ENCODE data around the gene UNK.
"Not testable (repeated sequence)": the region's sequence is repeated elsewhere in the genome, so short reads cannot be mapped to it uniquely, and the experiment has no call there.

Gene UNK

GRCh38 chr17:75773808-75774470, 10.7 kb upstream of the UNK start:
- no peak for DNase-seq

DNA sequence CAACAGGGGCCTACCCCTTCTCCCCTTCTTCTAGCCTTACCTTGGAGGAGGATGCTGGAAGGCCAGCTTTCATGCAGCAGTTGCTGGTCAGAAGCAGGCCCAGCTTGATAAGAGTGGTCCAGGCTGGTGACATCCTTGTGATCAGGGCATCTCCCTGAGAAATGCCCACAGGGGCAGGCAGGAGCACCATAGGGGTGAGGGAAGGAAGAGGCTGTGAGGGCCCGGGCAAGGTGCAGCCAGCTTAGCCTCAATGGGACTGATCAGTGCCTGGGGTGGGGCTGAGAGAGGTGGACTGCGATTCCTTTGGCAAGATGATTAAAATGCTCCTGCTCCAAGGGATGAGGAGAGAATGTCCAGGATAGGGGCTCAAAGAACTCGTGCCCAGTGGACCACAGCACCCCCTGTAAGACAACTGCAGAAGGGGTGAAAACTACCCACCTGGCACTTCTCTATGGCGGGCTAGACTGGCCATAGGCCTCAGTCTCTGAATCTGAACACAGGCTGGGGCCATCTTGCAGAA, 10.1 kb upstream of the UNK start:
- no peak for DNase-seq

DNA sequence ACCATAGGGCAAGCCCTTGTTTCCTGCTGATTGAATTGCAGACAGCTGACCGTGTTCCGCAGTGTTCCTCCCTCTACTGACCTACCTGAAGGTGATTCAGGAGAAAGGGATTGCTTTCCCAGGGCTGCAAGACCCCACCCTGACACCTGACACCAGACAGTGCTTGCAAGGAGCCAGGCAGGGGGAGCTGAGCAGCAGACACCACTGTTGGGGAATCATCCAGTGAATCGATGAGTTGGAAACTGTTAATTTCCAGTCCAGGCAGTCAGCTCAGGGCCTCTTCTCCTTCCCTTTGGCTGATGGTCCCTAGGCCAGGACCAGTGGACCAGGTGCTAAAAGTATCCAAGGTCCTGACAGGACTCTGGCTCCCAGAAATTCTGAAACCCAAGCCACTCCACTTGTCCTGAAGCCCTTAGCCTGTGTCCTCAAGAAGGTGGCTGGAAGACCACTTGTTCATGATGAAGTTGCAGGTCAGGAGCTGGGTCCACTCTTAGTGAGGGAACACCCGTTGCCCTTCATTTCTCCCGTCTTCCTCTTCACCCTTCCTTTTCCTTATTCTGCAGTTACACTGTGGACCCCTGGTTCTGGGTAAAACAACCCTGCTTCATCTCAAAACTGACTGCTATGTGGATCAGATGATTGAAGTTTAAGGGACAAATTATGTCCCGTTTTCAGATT, 9.5 kb upstream of the UNK start:
- no peak for DNase-seq

DNA sequence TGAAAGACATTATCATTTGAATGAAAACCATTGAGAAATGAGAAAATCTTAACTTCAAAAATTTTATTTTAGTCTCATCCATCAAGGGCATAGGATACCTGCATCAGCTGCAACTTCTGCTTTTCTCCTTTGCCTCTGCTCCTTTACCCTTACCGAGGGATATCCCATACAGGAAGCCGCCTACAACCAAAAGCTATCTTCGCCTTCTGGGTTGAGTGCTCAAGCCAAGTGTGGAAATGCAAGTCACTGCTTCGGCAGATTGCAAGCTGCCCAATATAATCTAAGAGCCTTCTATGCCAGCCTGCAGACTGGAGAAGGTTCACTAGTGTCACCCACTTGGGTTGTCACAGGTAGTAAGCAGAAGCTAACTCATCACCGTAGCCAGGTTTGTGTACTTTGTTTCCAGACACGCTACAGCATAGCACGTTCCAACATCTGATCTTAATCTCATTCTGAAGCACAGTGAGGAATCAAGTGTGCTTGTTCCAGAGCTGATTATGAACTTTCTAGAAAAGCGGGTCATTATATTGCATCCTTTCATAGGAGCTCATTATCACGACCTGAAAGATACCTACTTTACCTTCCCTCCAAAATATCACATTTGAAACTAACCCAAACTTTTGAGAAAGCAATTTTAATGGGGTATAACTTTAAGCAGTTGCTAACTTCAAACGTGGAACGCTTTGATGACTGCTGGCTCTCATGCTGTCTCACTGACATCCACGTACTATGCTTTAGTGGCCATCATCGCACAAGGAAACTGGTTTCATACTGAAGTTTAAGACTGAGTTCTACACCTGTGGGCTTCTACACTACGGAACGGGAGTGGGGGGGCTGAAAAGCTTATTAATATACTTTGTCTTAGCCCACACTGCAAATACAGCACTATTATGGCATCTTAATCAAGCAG, 8.0 kb upstream of the UNK start:
- no peak for DNase-seq

DNA sequence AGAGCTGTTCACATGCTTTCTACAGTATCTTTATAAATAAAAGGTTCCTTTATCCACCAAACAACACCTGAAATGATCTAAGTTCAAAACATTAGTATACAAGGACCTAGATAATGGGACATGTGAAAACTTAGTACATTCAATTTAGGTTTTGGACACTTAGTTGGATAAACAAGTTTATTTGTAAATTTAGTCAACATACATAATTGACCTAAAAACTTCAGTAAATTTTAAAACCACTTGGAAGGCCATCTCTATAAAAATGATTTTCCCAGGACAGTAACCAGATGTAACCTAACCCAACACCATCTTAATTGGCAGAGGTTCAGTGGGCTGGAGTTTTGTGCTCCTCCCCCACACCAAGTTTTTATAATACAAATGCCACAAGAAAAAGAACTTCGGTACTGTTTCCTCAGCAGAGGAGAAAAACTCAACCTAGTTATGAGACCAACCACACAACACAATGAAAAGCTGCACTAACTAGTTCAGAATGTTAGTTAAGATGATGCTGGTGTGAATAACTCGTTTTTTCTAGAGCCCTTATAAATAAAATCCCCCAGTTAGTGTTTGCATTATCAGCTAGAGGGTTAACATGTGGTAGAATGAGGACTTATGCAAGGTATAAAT, 7.2 kb upstream of the UNK start:
- no peak for DNase-seq

DNA sequence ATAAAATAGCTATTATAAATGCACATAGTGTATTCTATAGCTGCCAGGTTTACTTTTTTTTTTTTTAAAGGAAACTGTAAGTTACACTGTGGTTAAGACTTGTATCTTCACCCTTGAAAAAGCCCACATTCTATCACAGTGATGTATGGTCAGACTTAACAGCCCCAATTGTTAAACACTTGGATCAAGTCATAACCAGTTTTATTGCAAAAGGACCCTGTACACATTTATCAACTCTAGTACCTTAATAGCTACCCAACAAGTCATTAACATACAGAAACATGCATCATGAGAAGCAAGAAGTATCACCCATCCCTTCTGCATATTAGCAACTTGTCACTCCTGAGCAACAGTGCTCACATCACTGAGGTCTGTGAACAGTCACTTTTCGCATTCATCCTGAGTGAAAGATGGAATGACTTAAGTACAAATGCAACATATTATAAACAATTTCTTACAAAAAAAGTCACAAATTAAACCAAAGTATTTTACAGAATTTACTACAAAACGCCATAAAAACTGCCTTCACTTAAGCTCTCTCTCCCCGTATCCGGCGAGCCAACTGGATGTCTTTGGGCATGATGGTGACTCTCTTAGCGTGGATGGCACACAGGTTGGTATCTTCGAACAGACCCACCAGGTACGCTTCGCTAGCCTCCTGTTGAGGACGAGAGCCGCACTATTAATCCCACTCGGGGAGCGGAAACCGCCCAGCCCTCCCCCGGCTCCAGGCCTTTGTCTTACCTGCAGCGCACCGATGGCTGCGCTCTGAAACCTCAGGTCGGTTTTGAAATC, 6.3 kb upstream of the UNK start:
- DNase-seq, result not testable (repeated sequence)

DNA sequence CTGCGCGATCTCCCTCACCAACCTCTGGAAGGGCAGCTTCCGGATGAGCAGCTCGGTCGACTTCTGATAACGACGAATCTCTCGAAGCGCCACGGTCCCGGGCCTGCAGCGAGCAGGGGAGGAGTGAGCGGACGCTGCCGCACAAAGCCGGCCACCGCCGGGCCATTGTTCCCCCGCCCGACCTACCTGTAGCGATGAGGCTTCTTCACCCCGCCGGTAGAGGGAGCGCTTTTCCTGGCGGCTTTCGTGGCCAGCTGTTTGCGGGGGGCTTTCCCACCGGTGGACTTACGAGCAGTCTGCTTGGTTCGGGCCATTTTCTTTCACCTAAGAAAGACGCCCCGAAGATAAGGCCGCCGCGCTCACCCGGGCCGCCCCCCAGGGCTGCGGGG, 5.8 kb upstream of the UNK start:
- DNase-seq, result peak in 1 of 4 experiments; percentile 74

DNA sequence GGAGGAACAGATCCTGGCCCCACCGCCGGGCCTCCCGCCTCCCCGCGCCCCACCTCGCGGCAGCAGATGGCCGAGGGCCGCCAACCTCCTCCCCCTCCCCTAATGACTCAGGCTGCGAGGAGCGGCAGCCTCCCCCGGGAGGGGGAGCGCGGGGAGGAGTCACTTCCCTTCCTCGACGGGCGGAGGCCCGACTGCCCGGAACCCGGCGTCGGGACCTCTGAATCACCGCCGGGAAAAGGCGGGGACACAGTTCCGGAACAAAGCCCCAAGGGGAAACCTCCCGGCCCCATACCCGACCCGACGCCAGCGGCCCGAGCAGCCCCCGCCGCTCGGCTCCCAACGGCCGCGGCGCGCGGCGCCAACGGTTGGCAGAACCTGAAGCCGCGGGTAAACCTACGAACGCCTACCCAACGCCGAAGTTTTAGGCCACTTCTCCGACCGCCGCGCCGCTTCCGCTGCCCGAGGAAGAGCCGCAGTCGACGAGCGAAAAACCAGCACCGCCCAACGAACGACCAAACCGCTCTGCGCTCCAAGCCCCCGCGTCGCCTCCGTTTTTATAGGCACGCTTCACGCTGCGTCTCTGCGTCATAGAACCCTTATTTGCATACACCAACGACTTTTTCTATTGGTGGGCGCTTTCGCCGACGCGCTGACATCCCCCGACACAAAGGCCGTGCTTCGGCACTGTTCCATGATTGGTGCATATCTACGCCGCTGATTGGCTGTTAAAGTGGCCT, 5.2 kb upstream of the UNK start:
- peak; percentile 87 to 90 (median 89) for DNase-seq

- DNase-seq, result no peak
Observed at GRCh38 chr17:75779987-75780889, 4.4 kb upstream of the UNK start.

DNA sequence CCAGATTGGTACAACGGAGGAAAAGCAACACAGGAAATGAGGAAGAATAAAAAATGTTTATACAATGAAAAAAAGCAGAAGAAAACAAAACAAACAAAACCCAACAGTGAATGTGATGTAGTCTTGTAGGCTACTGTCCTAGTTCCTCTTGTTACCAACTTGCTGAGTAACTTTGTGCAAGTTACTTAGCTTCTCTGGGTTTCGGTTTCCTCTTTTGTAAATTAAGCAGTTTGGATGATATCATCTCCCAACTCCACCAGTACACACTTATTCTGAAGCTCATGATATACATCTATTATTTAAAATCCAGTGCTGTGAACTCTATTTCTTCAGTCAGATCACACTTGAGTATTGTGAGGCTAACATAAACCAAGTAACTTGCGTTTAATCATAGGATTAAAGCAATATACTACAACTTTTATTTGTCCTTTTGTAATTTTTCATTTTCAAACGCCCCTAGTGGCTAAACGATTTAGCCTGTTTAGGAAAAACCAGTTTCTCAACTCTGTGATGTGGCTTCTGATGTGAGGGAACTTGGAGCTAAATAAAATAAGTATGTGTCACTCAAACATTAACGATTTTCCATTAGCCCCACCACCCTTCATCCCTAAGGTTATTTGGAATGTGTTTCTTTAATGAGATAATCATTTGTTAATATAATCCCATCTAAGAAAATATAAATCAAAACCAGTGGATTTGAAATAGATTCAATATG, 1.4 kb upstream of the UNK start:
- no peak for DNase-seq

DNA sequence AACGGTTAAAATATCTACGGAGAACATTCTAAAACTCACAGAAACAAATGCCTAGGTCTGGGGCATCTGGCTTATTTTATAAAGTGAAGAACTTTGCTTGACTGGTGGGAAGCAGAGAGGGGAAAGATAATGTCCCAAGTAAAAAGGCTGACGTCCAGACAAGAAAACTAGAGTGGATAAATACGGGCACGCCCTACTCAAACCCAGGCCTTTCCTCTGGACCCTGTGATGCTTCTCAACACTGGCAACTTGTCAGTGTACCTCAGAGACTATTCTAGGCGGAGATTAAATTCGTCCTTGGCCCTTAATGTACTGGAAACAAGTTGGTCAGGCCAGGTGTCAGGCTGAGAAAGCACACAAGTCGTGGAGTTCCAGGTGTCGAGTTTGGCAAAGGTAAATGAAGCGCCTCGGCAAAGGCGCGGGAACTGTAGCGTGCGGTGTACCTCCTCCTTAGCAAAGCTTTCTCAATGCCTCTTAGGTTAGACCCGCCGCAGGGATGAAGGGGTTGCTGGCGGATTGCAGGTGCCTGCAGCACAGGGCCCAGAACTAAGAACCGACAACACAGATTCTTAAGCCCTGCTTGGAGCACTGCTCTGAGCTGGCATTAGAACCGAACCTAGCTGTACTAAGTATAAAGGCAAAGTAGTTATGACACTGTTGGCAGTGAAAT, 668 bp upstream of the UNK start:
- no peak for DNase-seq

DNA sequence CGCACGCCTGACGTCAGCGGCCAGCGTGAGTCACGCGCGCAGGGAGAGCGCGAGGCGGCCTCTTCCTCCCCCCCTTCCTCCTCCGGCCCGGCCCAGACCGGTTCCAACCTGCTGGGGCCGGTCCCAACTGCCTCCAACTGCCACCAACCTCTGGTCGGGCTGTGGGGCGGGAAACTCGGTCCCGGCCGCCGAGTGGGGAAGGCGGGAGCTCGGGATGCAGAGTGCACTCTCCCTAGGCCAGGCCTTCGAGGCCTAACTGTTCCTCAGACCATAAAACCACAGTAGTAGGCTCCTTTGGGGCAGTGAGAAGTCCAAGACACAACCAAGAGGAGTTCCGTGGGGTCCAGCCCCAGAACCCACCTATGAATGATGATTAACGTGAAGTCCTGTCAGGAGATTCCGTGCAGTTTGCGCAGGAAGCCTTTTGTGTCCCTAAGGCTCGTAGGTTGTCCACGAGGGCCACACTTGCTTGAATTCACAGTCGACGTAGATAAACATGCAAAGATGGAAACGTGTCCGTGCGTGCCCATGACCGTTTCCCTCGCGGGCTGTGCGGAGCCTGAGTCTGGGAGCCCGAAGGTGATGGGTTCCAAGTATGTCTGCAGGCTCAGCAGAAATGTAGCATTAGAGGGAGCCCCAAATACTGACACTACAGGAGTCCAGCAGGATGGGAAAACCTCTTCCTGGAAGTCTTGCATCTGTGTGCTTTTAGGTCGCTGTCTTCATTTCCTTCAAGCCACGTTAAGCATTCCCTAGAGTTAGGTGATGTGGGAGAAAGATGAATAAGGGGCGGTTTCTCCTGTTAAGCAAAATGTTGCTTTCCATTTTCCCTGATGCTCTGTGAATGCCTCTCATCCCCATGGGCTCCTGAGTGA, 647 bp downstream of the UNK start:
- peak; percentile 86 to 96 (median 90) for DNase-seq

DNA sequence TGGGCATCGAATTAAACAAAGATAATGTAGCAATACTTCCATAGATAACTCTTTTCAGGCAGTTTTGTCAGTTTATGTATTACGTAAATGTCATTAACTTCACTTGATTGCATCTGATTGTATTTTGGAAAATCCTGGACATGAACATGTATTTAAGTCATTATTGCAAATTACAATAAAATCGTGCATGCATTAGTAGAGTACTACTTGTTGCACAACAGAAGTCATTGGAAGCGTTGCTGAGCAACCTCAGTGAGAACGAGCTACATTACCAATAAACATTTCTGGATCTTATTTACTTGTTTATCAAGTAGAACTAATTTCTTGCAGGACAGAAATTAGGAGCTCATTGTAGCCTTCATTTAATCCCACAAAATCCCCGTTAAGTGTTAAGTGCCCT, 6.6 kb downstream of the UNK start:
- DNase-seq, result no peak

GRCh38 chr17:75793460-75793859, 8.9 kb downstream of the UNK start:
- DNase-seq, result no peak

- no peak for DNase-seq
Observed at GRCh38 chr17:75795820-75796607, 11.4 kb downstream of the UNK start.

GRCh38 chr17:75799402-75799801, 14.8 kb downstream of the UNK start:
- DNase-seq, result no peak

DNA sequence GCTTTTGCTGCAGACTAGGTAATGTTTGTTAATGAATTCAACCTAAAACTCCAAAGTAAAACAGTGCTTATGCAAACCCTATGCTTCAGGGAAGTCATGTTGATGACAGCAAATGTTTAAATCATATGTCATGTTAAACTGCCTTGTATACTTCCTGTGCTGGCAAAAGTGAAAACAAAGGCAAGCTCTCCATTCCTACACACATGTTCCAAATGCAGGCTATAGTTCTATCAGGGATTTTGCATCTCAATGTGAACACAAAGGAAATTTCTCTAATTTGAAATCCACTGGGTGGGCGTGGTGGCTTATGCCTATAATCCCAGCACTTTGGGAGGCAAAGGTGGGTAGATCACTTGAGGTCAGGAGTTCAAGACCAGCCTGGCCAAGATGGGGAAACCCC, 19.3 kb downstream of the UNK start:
- no peak for DNase-seq

Data from activated CD4-positive, CD25-positive, alpha-beta regulatory T cell (primary cell).